Measurements from ENCODE around the gene PEX11G. TPM values are rescaled to one million over a fixed set of nuclear protein-coding genes. Genes with fewer than 3 reads are reported as not detected.
"Not testable (repeated sequence)": the region's sequence is repeated elsewhere in the genome, so short reads cannot be mapped to it uniquely, and the experiment has no call there.

The PEX11G gene
- total and polyA plus RNA-seq, 2 experiments from 2014 or later = 6.2 to 10.6 TPM

DNA sequence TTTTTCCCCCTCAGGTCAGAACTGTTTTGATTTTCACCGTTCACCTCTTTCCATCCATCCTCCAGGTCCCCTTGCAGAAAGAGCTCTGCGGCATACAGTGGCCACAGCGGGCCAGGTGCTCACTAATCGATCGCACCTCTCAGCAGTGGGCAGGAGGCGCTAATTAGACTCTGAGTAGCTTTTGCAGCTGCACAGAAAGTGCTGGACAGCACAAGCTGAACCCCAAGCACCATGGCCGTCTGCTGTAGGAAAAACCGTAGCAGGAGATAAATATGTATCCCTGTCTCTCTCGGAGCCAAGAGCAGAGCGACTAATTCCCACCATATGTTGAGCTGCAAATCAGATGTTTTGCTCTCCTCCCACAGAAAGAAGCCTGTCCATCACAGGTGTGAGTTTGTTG lies 54.4 kb downstream of the PEX11G start:
- Histone ChIP-seq H3K4me1 (ENCODE audit: insufficient read depth) (no peaks in the 10 kb centered on the region), H2AFZ (no peak overlapping the region), H3K79me2 (peaks cover 56% of the 10 kb centered on the region), H4K20me1 (ENCODE audit: insufficient read depth, poor library complexity, severe bottlenecking) (peaks cover 3% of the 10 kb centered on the region), H3K36me3 (replicated peaks; ENCODE audit: insufficient read depth, low read depth) (no peaks in the 10 kb centered on the region), H3K4me2 (no peak overlapping the region), H3K27me3 (no peaks in the 10 kb centered on the region), H3K27ac (no peak overlapping the region), H3K4me3 (no peak overlapping the region), H3K9me2 (replicated peaks; ENCODE audit: insufficient read depth) (no peaks in the 10 kb centered on the region), H3K9me3 (ENCODE audit: low read depth) (no peaks in the 10 kb centered on the region)
- 88% methylated on average over 10 of the region's 10 CpGs for WGBS (ENCODE audit: low lambda C conversion rate, missing lambda C conversion rate)
- no peak for DNase-seq (ENCODE audit: low spot score)
- TF ChIP-seq EZH2phosphoT487 (IDR thresholded peaks at IDR 0.05; ENCODE audit: low read depth, severe bottlenecking, unreplicated experiment) (no peak), EZH2 (IDR thresholded peaks at IDR 0.05; ENCODE audit: borderline replicate concordance) (no peak)
- TF ChIP-seq, protein P1, sequence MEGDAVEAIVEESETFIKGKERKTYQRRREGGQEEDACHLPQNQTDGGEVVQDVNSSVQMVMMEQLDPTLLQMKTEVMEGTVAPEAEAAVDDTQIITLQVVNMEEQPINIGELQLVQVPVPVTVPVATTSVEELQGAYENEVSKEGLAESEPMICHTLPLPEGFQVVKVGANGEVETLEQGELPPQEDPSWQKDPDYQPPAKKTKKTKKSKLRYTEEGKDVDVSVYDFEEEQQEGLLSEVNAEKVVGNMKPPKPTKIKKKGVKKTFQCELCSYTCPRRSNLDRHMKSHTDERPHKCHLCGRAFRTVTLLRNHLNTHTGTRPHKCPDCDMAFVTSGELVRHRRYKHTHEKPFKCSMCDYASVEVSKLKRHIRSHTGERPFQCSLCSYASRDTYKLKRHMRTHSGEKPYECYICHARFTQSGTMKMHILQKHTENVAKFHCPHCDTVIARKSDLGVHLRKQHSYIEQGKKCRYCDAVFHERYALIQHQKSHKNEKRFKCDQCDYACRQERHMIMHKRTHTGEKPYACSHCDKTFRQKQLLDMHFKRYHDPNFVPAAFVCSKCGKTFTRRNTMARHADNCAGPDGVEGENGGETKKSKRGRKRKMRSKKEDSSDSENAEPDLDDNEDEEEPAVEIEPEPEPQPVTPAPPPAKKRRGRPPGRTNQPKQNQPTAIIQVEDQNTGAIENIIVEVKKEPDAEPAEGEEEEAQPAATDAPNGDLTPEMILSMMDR (IDR thresholded peaks at IDR 0.05; ENCODE audit: poor library complexity) = no peak

DNA sequence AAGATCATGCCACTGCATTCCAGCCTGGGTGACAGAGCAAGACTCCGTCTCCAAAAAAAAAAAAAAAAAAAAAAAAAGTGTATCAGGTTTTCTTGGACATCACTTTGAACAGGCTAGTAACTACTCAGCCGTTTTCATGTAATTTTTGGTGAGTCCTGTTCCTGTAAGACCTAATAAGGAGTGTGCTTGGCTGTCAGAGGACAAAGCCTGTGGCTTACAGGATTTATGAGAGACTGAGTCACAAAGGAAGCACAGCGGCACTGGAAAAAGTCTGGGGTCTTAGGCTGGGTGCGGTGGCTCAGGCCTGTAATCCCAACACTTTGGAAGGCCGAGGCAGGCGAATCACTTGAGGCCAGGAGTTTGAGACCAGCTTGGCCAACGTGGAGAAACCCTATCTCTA lies 55.4 kb downstream of the PEX11G start:
- DNase-seq (ENCODE audit: low spot score); H3K27ac ChIP-seq: not testable (repeated sequence)
- WGBS (ENCODE audit: low lambda C conversion rate, missing lambda C conversion rate) = 75% methylated on average over 7 of the region's 7 CpGs

DNA sequence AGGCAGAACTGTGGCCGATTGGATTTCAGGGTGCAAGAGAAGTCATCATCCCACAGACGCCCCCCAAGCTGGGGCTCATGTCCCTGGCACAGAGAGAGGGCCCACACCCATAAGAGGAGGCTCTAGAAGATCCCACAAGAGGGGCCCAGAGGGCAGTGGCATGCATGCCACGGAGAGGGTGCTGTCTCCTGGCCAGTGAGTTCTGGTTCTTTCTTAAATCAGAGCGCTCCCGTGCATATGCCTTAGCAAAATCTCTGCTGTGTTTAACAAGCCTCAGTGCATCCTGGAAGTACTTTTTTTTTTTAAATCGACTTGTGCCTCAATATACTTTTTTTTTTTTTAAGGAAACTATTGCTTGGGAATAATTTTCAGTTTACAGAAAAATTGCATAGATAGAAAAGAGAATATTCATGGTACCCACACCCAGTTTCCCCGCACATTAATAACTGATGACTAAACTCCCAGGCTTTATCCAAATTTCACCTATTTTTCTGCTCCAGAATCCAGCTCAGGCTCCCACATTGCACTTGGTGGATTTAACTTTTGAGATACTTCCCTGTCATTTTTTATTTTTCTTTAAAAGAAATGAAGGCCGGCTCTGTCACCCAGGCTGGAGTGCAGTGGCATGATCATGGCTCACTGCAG lies 59.1 kb downstream of the PEX11G start:
- no peak for DNase-seq (ENCODE audit: low spot score)
- Histone ChIP-seq H3K36me3 (replicated peaks; ENCODE audit: insufficient read depth, low read depth) (no peaks in the 10 kb centered on the region), H3K4me3 (no peak overlapping the region), H3K4me1 (ENCODE audit: insufficient read depth) (peaks cover 33% of the 10 kb centered on the region), H3K9me3 (ENCODE audit: low read depth) (no peaks in the 10 kb centered on the region), H3K9me2 (replicated peaks; ENCODE audit: insufficient read depth) (no peaks in the 10 kb centered on the region), H3K4me2 (no peak overlapping the region), H3K27me3 (no peaks in the 10 kb centered on the region), H4K20me1 (ENCODE audit: insufficient read depth, poor library complexity, severe bottlenecking) (peaks cover 3% of the 10 kb centered on the region), H3K27ac (no peak overlapping the region), H2AFZ (no peak overlapping the region), H3K79me2 (peaks cover 73% of the 10 kb centered on the region)
- TF ChIP-seq, protein P1 (IDR thresholded peaks at IDR 0.05; ENCODE audit: poor library complexity) = no peak
- 88% methylated on average over 8 of the region's 8 CpGs for WGBS (ENCODE audit: low lambda C conversion rate, missing lambda C conversion rate)

More for the DNA sequence above, 55.4 kb downstream of the PEX11G start:
- not testable (repeated sequence) for H3K4me3 ChIP-seq; H2AFZ ChIP-seq; H3K36me3 ChIP-seq (replicated peaks; ENCODE audit: insufficient read depth, low read depth); H3K27me3 ChIP-seq; H3K9me2 ChIP-seq (replicated peaks; ENCODE audit: insufficient read depth); H3K9me3 ChIP-seq (ENCODE audit: low read depth); H3K4me2 ChIP-seq; H4K20me1 ChIP-seq (ENCODE audit: insufficient read depth, poor library complexity, severe bottlenecking); H3K4me1 ChIP-seq (ENCODE audit: insufficient read depth)
- peaks cover 61% of the 10 kb centered on the region for H3K79me2 ChIP-seq

DNA sequence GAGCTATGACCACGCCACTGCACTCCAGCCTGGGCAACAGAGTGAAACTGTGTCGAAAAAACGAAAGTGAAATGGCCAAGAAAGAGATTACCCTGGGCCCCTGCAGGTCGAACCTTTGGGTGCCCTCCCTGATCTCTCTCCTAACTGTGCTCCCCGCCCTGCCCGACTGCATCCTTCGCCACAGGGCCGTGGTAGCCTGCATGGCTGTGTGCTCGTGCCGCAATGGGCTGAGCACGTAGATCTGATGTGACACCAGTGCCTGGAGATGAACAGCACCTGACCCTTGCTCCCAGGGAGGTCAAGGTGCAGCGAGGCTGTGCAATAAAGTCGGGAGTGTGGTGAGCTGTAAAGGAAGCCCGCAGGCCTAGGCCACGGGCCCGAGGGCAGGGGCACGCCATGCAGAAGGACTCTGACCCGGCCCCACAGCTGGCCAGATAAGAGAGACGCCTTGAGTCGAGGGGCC lies 60.2 kb downstream of the PEX11G start:
- no peaks in the 10 kb centered on the region for H3K36me3 ChIP-seq (replicated peaks; ENCODE audit: insufficient read depth, low read depth)
- no peak for DNase-seq (ENCODE audit: low spot score)
- no peak overlapping the region for H2AFZ ChIP-seq
- H3K4me3 ChIP-seq = no peak overlapping the region
- H3K27me3 ChIP-seq = no peaks in the 10 kb centered on the region
- peaks cover 3% of the 10 kb centered on the region for H4K20me1 ChIP-seq (ENCODE audit: insufficient read depth, poor library complexity, severe bottlenecking)
- peaks cover 33% of the 10 kb centered on the region for H3K4me1 ChIP-seq (ENCODE audit: insufficient read depth)
- no peak for TF ChIP-seq EZH2 (IDR thresholded peaks at IDR 0.05; ENCODE audit: borderline replicate concordance)
- TF ChIP-seq, protein P1 (IDR thresholded peaks at IDR 0.05; ENCODE audit: poor library complexity) = no peak
- no peak for TF ChIP-seq EZH2phosphoT487 (IDR thresholded peaks at IDR 0.05; ENCODE audit: low read depth, severe bottlenecking, unreplicated experiment)
- peak overlapping the region; percentile 49 for H3K4me2 ChIP-seq
- no peaks in the 10 kb centered on the region for H3K9me2 ChIP-seq (replicated peaks; ENCODE audit: insufficient read depth)
- peak overlapping the region; percentile 87 for H3K27ac ChIP-seq
- H3K79me2 ChIP-seq = peaks cover 73% of the 10 kb centered on the region
- WGBS (ENCODE audit: low lambda C conversion rate, missing lambda C conversion rate) = 78% methylated on average over 18 of the region's 20 CpGs
- no peaks in the 10 kb centered on the region for H3K9me3 ChIP-seq (ENCODE audit: low read depth)
